HG03196 (cell line): ENCODE results near the gene NAE1.
"Not testable (repeated sequence)": the region's sequence is repeated elsewhere in the genome, so short reads cannot be mapped to it uniquely, and the experiment has no call there.

Experiments
- ATAC-seq: cut with Tn5 transposase; IDR thresholded peaks from one replicate; pipeline ENCODE4 v1.9.1; 2021; ENCODE audit not compliant: unreplicated experiment

The NAE1 gene

DNA sequence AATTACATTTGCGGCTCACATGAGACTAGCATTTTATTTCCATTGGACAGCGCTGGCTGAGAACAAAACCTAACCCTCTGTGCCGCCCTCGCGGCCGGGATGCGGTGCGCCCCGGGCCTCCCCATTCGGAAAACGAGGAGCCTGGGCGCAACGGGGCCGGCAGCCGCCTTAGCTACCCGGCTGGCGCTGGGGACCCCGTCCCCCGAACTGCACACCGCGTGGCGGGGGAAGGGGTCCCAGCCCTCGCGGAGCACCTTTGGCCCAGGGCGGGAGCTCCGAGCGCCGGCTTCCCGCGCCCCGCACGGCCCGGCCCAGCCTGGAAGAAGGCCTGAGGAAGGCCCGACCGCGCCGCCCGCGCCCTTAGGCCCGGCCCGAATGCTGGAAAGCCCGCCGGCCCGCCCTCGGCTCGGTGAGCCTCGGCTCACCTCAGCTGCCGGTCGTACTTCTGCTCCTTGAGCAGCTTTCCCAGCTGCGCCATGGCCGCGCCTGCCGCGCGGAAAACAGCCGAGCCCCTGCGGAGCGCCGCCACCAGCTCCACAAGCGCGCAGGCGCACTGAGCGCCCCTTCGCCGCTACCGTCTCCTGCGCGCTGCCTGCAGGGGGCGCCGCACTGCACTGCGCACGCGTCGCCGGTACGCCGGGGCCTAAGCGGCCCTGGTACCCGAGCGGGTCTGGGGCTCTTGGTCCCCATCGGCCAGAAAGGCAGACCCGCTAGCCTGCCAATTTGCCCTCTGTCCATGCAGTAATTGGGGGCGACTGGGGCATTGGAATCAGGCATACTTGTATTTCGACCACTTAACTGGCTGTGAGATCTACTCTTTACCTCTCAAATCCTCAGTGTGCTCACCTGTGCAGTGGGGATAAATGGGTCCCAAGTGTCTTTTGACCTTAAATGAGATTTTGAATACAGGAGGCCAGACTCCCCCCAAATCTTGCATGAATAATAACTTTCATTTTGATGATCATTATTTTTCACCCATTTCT, at the start of gene NAE1:
NAE1 (minus strand) TSS at position 555 of the 983 bp plus-strand sequence; CDS start at position 478, 77 bp downstream.
- ATAC-seq = peak; percentile 91

DNA sequence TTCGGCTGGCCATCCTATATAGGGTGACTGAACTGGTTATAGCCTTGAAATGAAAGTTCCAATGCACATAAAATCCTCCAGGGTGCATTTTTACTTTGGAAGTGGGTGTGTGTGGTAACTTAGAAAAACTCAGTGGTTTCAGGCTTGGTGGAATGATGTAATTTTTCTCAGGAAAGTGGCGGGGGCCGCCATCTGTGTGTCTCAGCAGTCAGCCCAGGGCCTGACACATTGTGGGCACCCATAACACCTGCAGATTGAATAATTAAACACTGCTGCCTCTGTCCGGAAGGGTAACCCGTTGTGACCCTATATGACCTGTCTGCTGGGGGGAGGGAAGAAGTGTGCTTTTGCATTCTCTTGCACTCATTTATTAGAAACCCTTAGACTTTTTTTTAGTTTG, 47.3 kb upstream of the NAE1 start:
- peak; percentile 29 for ATAC-seq

DNA sequence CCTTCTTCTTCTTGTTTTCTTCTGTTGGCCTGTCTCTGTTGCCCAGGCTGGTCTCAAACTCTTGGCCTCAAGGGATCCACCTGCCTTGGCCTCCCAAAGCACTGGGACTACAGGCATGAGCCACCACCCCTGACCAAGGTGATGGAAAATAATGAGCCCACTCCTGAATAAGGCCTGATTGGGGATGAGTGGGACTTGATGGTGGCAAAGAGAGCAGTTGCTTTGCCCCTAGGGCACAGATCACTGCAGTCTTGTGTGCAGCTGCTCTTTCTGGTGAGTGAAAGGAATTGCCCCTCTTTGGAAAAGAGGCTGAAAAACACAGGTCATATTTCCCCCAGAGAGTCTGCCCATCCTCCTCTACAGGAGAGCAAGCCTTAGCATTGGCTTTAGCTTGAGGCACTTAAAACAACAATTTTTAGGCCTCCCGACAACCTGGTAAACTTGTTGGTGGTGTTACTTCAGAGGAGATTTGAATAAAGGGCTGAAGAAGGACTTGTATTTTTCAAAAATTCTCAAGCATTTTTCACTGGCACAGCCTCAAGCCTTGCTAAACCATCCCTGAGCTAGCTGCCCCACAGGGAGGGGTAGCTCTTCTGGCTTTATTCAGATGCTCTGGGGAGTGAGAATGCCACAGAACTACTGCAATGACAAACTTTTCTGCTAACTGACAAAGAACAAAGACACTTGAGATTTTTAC, 43.5 kb upstream of the NAE1 start:
- ATAC-seq = no peak

DNA sequence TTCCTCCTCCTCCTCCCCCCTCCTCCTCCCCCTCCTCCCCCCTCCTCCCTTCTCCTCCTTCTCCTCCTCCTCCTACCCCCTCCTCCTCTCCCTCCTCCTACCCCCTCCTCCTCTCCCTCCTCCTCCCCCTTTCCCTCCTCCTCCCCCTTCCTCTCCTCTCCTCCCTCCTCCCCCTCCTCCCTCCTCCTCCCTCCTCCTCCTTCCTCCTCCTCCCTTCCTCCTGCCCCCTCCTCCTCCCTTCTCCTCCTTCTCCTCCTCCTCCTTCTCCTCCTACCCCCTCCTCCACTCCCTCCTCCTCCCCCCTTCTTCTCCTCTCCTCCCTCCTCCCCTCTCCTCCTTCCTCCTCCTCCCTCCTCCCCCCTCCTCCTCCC, 42.9 kb upstream of the NAE1 start:
- no peak for ATAC-seq

DNA sequence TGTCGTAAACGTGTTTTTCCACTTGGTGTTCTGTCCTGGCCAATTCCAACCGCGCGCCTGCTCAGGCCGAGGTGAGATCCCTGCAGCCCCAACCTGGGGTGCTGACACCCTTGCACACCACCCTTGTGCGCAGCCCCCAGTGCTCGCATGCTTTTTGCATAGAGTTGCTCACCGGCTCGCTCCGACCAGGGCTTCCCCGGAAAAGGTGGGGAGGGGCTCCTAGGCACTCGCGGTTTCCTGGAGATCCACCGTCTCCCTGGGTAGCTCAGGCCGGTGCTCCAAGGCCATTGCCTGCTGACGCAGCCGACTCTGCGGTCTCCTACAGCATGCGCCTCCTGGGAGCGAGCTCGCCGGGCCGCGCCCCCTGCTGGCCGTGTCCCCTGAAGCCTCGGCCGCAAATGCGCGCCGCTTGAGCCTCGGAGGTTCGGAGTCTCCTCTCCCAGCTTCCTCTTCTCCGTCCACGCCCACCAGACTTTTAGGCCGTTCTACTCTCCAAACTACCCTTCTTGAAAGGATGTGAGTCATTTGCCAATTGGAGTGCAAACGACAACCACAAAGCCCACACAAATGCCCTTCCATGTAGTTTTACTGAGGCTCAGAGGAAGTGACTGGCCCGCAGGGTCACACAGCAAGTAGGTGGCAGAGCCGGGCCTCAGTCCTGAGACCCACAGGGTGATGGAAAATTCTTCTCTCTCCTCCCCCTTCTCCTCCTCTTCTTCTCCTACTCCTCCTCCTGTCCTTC, 42.3 kb upstream of the NAE1 start:
- peak; percentile 81 for ATAC-seq

DNA sequence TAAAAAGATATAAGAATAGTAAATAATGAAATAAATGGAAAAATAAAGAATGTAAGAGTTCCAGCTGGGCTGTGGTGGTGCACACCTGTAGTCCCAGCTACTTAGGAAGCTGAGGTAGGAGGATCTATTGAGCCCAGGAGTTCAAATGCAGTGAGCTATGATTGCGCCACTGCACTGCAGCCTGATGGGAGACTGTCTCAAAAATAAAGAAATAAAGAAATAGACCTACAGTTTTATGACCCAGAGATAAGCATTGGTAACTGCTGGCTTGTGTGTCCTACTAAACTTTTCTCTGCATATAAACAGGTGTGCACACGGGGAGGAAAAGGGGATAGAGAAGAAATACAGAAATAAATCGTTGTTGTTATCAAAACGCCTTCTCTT, 41.8 kb upstream of the NAE1 start:
- no peak for ATAC-seq

DNA sequence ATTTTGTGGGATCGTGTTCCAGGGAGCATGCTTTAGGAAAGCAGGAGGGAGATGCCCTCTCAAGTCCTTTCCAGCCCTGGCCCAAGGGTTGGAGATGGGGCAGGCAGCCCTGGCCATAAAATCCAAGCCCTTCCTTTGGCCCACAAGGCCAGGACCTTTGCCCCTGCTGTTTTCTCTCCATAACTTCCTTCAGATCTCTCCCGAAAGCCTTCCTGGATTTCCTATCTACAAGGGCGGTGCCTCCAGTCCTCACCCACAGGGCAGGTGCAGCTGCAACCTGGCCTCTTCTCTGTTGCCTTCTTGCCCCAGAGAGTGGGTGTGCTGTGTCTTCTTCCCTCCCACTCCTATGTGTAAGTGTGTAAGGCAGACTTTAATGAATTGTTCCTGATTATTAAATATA, 41.1 kb upstream of the NAE1 start:
- no peak for ATAC-seq

DNA sequence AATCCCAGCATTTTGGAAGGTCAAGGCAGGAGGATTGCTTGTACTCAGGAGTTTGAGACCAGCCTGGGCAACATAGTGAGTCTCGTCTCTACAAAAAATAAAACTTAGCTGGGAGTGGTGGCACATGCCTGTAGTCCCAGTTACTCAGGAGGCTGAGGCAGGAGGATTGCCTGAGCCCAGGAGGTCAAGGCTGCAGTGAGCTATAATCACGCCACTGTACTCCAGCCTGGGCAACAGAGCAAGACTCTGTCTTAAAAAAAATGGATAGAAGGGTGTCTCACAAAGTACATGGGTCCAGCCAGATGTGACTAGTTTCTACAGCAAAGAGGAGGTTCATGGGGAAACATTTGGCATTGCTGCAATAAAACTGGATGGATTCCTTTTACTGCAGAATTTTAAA, 40.6 kb upstream of the NAE1 start:
- ATAC-seq = not testable (repeated sequence)

DNA sequence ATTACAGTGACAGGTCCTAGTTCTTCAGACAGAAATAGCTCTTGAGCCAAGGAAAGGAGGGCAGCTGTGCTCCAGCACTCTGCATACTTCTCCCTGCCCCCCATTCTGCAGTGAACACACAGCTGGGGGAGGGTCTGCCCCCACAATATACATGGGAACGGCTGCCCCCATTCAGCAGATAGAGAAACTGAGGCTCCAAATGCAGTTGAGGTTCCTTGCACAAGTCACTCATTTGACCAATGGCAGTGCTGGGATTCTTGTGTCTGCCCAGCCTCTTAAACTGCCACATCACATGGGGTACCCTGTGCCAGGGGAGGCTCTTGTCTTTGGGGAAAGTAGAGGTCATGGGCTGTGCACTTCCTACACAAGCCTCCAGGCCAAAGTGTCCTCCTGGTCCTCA, 38.6 kb upstream of the NAE1 start:
- ATAC-seq = no peak

DNA sequence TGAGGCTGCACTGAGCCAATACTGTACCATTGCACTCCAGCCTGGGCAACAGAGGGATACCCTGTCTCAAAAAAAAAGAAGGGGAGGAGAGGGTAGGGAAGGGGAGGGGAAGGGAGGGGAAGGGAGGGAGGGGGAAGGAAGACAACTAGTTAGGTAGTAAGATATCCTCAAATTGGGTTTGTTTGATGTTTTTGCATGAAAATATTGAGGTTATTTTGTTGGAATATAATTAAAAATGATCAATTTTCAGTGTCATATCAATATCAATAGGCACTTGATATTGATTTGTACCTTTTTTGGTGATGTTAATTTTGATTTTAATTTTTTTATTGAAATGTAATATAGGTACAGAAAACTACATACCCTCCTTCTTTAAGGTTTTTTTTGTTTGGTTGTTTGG, 32.9 kb upstream of the NAE1 start:
- ATAC-seq = no peak

DNA sequence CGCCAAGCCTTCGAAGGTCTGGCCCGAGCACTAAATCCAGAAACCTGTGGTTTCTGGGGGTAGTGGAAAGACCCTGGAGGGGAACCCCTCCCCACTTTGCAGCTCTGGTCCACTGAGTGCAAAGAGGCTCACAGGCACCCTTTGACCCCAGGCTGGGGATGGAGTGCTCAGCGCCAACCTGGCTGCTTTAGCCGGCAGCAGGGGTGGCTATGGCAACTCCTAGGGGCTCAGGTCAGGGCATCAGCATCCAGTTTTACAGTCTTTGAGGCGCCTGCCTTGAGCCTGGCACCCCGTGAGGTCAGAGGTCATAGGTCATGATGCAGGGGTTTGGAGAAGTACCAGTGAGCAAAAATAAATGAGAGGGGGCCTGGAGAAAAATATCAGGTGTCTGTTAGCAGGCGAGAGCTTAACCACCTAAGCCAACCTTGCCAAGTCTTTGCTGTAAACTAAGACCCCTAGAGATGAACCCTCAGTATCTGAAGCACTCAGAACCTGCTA, 31.3 kb upstream of the NAE1 start:
- no peak for ATAC-seq

DNA sequence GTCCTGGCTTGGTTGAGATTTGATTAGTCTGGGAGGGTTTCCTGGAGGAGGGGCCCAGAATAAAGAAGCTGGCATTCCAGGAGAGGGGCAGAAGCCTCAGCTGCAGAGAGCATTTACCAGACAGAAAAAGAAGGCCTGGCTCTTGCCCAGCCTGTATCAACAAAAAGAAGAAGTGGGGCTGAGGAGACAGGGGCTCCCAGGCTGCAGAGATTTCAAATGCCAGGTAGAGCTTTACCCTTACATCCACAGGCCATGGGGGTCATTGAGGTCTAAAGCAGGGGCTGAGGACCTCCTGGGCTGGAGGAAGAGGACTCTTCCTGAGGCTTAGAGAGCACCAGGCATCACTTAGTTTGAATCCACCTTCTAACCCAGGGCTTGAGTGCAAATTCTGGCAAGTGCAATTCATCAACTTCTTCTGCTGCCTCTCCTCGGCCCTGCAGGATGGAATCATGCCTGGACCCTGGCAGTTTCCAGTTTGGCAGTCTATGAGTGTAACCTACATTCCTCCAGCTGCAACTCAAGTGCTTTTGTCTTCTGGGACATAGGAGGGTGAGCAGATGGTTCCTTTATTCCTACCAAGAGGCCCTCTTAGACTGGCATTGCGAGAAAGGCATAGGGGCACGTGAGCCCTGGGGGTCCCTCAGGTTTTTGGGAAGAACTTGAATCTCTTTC, 28.8 kb upstream of the NAE1 start:
- no peak for ATAC-seq

DNA sequence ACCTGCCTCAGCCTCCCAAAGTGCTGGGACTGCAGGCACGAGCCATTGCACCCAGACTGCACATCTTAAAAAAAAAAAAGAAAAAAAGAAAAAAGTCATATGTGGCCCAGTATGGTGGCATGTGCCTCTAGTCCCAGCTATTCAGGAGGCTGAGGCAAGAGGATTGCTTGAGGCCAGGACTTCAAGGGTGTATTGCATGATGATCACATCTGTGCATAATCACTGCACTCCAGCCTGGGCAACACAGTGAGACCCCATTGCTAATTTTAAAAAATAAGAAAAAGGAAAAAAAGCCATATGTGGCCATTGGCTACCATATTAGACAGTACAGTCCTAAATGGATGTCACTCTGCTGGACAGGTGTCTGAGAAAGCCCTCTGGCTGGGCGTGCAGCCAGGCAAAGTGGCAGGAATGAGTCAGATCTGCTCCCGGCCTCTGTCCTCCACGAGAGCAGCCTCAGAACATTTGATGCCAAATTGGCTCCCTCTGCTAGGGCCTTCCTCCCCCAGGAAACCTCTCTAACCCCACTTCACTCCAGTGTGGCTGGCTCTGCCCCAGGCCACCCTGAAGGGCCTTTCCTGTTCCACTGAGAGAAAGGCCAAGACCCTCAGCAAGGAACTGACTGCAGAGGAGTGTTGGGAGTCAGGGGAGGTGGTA, 28.1 kb upstream of the NAE1 start:
- no peak for ATAC-seq

DNA sequence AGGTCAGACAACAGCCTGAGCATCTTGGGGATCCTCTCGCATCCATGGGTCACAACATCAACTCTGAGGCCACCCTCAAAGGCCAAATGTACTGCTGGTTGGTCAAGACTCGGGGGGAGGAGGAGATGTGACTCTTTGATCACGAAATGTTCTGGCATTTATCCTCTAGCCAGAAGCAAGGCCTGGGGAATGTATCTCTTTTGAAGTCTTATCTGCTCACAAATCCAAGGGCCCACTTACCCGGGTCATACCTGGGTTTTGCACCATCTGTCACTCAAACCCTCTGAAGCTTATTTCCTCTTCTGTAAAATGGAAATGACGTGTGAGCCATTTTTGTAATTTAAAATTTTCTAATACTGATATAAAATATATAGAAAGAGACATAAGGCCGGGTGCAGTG, 26.7 kb upstream of the NAE1 start:
- no peak for ATAC-seq

DNA sequence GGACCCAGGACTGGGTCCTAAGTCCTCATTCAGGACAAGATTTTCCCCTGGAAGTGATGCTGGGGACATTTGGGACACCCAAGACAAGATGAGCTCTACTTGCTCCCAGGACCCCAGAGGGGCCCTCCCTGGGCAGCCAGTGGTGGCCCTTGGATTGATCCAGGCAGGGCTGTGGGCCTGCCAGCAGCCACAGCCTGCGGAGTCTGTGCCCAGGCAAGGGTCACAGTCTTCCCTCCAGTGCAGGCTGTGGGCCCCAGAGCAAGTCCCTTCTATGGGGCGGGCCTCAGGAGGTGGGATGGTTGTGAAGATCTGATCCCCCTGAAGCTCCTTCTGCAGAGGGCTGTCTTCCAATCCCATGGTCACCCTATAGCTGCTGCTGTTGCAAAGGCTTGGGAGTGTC, 26.0 kb upstream of the NAE1 start:
- no peak for ATAC-seq

DNA sequence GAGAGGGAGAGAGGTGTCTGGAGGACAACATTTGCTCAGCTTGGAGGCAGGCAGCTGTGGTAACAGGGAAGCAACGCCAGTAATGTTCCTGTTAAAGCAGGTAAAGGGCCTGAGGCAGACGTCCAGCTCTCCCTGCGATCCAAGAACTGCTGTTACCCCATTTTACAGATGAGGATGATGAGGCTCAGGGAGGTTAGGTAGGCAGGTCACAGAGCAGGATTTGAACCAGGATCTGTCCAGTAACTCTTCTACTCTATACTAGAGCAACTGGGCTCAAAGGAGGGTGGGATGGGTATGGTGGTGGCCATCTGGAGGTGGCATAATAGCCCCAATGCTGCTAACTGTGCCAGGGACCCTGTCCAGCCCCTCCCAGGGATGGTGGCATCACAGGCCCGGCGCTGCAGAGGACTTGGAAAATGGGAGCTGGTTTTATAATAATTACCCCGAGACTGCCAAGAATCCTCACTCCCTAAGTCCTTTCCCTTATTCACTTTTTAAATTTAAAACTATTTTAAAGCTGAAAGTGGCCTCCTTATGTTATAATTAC, 25.5 kb upstream of the NAE1 start:
- no peak for ATAC-seq

DNA sequence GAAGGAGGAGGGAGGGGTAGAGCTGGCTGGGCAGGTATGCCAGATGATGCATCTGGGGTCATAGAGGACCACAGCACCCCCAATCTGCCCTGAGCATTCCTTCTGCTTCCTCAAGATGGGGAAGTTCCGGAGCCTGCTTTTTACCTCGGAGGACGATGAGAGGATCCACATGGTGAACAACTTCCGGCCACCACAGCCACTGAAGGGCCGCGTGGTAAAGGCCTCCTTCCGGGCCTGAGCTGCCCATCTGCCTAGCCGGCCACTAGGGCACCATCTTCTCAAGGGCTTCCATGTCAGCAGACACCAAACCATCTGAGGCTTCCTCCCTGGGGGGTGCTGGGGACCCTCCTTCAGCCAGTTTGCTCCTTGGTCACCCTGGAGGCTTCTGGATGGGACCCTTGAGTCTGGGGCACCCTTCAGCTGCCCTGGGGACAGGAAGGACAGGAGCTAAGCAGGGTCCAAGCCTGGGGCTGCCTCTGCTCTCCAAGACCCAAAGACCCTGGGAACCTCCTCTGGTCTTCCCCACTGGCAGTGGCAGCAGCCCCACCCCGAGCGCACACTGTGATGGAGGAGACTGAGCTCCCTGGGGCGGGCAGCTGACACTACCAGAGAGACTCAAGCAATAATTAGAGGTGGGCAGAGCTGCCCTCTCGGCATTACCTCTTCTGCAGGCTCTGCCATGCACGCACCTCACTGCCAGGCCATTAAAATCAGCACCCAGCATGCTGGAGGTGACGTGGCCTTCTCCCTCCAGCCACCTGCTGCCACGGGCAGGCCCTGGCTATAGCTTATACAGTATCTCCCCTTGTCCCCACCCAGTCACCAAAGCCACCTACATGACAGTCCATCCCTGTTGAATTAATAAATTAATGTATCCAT, 22.7 kb upstream of the NAE1 start:
- ATAC-seq = no peak

DNA sequence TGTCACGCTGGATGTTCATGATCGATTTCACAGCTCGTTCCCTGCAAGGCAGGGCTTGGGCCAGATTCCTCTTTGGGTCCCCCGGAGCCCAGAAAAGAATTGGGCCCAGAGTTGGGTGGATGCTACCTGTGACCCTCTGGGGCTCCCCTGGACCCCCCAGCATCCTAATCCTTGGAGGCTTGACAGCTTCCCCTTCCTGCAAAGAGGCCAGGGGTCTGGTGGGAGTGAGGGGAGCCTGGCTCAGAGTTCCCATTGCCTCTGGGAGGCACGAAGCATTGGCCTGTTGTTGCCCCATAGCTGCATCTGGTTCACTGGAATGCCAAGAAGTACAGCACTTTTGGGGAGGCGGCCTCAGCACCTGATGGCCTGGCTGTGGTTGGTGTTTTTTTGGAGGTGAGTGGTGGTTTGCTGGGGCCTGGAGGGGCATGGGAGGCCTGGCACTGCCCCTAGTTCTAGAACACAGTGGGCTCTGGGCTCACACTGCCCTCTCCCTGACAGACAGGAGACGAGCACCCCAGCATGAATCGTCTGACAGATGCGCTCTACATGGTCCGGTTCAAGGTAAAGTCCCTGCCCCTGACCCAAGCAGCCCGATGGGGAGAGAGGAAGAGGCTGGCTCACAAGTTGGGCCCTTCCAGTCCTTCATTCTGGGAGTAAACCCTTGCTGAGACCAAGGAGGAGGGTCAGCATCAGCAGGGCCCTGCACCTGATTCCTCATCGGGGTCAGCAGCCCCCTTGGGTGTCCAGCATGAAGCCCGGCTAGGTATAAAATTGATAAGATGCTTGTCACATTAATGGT, 20.6 kb upstream of the NAE1 start:
- no peak for ATAC-seq
